Stimulated activated CD8-positive, alpha-beta memory T cell treated with anti-CD3 and anti-CD28 coated beads, Interleukin-7, amount 100 ng/mL, for 4 hours (primary cell): ENCODE data around the gene TOMM40.
"Not testable (repeated sequence)": the region's sequence is repeated elsewhere in the genome, so short reads cannot be mapped to it uniquely, and the experiment has no call there.

Experiments
- DNase-seq, 2 donors: peaks; one replicate each; pipeline ENCODE4 v3.0.0-alpha.2; 2020; ENCODE audit warnings: low read depth in 2 of 2

The TOMM40 gene

DNA sequence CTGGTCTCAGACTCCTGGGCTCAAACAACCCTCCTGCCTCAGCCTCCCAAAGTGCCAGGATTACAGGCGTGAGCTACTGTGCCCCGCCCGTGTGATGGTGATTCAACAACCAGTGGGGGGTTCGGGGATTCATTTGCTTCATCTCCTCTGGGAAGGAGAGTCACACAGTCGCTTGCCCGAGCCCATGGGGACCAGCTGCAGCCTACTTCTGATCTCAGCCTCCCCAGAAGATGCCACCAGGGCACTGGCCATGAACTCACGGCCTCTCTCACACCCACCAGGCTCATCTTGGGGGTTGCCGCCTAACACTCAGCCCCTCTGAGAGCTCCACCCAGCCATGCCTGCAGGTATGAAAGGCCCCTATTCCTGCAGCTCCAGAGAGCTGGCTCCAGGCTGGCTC, 6.8 kb downstream of the TOMM40 start:
- no peak for DNase-seq

DNA sequence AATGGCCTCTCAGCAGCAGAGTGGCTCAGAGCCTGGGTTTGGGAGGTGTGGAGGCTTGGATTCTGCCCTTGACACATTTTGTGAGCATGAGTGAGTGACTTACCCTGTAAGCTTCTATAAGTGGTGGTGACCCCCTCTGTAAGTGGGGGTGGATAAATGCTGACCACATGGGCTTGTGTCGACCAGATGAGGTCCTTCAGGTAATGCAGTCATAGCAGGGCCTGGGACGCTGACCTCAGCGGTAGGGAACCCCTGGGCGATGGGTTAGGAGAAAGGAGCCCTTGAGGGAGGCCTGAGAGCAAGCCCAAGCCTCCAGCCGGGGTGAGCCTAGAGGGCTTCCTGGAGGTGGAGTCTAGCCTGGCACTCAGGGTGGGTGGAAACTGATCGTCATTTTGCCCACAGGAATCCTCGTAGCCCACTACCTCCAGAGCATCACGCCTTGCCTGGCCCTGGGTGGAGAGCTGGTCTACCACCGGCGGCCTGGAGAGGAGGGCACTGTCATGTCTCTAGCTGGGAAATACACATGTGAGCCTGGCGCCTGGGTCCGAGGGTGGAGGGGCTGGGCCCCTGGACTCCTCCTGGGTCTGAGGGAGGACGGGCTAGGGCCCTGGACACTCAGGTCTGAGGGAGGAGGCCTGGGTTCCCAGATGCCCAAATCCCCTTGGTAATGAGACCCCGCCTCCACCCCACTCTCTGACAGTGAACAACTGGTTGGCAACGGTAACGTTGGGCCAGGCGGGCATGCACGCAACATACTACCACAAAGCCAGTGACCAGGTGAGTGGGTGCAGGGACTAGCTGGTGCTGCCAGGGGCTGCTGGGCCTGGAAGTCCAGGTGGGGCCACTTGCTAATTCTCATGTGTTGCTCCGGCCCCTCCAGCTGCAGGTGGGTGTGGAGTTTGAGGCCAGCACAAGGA, 9.5 kb downstream of the TOMM40 start:
- no peak for DNase-seq

DNA sequence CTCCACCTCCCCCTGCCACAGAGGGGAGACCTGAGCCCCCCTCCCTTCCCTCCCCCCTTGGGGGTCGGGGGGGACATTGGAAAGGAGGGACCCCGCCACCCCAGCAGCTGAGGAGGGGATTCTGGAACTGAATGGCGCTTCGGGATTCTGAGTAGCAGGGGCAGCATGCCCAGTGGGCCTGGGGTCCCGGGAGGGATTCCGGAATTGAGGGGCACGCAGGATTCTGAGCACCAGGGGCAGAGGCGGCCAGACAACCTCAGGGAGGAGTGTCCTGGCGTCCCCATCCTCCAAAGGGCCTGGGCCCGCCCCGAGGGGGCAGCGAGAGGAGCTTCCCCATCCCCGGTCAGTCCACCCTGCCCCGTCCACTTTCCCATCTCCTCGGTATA, 12.2 kb downstream of the TOMM40 start:
- no peak for DNase-seq

DNA sequence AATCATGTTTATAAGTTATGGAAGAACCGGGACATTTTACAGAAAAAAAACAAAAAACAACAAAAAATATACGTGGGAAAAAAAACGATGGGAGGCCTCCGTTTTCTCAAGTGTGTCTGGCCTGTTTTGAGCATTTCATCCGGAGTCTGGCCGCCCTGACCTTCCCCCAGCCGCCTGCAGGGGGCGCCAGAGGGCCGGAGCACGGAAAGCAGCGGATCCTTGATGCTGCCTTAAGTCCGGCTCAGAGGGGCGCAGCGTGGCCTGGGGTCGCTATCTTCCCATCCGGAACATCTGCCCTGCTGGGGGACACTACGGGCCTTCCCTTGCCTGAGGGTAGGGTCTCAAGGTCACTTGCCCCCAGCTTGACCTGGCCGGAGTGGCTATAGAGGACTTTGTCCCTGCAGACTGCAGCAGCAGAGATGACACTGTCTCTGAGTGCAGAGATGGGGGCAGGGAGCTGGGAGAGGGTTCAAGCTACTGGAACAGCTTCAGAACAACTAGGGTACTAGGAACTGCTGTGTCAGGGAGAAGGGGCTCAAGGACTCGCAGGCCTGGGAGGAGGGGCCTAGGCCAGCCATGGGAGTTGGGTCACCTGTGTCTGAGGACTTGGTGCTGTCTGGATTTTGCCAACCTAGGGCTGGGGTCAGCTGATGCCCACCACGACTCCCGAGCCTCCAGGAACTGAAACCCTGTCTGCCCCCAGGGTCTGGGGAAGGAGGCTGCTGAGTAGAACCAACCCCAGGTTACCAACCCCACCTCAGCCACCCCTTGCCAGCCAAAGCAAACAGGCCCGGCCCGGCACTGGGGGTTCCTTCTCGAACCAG, 12.8 kb downstream of the TOMM40 start:
- DNase-seq: peak; percentile 34 to 48

DNA sequence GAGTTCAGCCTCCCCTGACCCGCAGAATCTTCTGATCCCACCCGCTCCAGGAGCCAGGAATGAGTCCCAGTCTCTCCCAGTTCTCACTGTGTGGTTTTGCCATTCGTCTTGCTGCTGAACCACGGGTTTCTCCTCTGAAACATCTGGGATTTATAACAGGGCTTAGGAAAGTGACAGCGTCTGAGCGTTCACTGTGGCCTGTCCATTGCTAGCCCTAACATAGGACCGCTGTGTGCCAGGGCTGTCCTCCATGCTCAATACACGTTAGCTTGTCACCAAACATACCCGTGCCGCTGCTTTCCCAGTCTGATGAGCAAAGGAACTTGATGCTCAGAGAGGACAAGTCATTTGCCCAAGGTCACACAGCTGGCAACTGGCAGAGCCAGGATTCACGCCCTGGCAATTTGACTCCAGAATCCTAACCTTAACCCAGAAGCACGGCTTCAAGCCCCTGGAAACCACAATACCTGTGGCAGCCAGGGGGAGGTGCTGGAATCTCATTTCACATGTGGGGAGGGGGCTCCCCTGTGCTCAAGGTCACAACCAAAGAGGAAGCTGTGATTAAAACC, 13.5 kb downstream of the TOMM40 start:
- DNase-seq: no peak

DNA sequence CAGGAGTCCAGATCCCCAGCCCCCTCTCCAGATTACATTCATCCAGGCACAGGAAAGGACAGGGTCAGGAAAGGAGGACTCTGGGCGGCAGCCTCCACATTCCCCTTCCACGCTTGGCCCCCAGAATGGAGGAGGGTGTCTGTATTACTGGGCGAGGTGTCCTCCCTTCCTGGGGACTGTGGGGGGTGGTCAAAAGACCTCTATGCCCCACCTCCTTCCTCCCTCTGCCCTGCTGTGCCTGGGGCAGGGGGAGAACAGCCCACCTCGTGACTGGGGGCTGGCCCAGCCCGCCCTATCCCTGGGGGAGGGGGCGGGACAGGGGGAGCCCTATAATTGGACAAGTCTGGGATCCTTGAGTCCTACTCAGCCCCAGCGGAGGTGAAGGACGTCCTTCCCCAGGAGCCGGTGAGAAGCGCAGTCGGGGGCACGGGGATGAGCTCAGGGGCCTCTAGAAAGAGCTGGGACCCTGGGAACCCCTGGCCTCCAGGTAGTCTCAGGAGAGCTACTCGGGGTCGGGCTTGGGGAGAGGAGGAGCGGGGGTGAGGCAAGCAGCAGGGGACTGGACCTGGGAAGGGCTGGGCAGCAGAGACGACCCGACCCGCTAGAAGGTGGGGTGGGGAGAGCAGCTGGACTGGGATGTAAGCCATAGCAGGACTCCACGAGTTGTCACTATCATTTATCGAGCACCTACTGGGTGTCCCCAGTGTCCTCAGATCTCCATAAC, 14.5 kb downstream of the TOMM40 start, which contains the start of gene APOE:
APOE (plus strand) TSS at position 360 of the 724 bp plus-strand sequence. CDS start 829 bp downstream, outside the sequence.
- no peak for DNase-seq

DNA sequence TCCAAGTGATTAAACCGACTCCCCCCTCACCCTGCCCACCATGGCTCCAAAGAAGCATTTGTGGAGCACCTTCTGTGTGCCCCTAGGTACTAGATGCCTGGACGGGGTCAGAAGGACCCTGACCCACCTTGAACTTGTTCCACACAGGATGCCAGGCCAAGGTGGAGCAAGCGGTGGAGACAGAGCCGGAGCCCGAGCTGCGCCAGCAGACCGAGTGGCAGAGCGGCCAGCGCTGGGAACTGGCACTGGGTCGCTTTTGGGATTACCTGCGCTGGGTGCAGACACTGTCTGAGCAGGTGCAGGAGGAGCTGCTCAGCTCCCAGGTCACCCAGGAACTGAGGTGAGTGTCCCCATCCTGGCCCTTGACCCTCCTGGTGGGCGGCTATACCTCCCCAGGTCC, 16.6 kb downstream of the TOMM40 start:
- no peak for DNase-seq

DNA sequence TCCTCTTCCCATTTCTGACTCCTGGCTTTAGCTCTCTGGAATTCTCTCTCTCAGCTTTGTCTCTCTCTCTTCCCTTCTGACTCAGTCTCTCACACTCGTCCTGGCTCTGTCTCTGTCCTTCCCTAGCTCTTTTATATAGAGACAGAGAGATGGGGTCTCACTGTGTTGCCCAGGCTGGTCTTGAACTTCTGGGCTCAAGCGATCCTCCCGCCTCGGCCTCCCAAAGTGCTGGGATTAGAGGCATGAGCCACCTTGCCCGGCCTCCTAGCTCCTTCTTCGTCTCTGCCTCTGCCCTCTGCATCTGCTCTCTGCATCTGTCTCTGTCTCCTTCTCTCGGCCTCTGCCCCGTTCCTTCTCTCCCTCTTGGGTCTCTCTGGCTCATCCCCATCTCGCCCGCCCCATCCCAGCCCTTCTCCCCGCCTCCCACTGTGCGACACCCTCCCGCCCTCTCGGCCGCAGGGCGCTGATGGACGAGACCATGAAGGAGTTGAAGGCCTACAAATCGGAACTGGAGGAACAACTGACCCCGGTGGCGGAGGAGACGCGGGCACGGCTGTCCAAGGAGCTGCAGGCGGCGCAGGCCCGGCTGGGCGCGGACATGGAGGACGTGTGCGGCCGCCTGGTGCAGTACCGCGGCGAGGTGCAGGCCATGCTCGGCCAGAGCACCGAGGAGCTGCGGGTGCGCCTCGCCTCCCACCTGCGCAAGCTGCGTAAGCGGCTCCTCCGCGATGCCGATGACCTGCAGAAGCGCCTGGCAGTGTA, 17.2 kb downstream of the TOMM40 start:
- no peak for DNase-seq

DNA sequence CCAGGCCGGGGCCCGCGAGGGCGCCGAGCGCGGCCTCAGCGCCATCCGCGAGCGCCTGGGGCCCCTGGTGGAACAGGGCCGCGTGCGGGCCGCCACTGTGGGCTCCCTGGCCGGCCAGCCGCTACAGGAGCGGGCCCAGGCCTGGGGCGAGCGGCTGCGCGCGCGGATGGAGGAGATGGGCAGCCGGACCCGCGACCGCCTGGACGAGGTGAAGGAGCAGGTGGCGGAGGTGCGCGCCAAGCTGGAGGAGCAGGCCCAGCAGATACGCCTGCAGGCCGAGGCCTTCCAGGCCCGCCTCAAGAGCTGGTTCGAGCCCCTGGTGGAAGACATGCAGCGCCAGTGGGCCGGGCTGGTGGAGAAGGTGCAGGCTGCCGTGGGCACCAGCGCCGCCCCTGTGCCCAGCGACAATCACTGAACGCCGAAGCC, 17.8 kb downstream of the TOMM40 start:
- DNase-seq: no peak

DNA sequence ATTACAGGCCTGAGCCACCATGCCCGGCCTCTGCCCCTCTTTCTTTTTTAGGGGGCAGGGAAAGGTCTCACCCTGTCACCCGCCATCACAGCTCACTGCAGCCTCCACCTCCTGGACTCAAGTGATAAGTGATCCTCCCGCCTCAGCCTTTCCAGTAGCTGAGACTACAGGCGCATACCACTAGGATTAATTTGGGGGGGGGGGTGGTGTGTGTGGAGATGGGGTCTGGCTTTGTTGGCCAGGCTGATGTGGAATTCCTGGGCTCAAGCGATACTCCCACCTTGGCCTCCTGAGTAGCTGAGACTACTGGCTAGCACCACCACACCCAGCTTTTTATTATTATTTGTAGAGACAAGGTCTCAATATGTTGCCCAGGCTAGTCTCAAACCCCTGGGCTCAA, 18.7 kb downstream of the TOMM40 start:
- no peak for DNase-seq

DNA sequence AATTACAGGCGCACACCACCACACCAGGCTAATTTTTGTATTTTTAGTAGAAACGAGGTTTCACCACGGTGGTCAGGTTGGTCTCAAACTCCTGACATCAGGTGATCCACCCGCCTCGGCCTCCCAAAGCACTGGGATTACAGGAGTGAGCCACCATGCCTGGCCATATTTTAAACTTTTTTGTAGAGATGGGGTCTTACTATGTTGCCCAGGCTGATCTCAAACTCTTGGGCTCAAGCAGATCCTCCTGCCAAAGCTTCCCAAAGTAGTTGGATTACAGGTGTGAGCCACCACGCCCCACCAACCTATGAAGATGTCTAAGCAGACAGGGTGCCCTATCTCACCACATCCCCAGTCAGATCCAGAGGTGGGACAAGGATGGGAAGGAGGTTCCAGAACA, 20.8 kb downstream of the TOMM40 start:
- DNase-seq: not testable (repeated sequence)

DNA sequence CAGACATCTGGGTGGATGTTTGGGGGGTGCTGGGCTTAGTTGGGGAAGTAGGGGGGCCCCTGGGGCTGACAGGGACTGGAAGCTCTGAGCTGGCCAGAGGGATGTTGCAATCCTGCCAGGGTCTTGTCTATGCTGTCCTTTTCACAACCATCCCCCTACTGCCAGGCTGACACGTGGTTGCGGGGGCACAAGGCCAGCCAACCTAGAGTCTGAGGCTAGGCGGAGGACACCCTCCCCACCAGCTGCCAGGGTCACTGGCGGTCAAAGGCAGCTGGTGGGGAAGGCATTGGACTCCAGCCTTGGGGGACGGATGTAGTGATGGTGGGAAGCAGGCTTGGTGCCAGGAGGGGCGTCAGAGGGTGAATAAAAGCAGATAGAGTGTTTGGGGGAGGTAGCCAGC, 21.8 kb downstream of the TOMM40 start:
- DNase-seq: no peak

DNA sequence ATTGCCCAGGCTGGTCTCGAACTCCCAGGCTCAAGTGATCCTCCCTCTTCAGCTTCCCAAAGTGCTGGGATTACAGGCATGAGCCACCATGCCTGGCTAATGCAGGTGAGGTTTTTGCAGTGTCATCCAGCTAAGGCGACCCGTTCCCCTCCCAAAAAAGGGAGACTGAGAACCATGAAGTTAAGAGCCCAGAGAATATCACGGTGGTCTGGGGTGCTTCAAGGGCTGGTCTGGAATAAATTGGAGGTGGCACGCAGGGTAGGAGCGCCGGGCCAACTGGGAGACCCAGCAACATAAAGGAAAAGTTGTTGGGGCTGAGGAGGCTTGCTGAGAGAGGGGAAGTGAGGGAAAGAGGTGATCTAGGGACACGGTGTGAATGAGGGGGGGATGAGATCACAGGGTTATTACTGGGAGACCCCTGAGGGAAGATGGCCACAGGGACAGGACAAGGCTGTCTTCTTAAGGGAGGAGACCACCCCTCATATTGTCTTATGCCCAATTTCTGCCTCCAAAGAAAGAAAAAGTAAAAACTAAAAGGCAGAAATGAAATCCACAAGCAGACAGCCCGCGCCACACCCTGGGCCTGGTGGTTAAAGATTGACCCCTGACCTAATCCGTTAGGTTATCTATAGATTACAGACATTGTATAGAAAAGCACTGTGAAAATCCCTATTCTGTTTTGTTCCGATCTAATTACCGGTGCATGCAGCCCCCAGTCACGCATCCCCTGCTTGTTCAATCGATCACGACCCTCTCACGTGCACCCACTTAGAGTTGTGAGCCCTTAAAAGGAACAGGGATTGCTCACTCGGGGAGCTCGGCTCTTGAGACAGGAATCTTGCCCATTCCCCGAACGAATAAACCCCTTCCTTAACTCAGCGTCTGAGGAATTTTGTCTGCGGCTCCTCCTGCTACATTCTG, 22.7 kb downstream of the TOMM40 start:
- not testable (repeated sequence) for DNase-seq

DNA sequence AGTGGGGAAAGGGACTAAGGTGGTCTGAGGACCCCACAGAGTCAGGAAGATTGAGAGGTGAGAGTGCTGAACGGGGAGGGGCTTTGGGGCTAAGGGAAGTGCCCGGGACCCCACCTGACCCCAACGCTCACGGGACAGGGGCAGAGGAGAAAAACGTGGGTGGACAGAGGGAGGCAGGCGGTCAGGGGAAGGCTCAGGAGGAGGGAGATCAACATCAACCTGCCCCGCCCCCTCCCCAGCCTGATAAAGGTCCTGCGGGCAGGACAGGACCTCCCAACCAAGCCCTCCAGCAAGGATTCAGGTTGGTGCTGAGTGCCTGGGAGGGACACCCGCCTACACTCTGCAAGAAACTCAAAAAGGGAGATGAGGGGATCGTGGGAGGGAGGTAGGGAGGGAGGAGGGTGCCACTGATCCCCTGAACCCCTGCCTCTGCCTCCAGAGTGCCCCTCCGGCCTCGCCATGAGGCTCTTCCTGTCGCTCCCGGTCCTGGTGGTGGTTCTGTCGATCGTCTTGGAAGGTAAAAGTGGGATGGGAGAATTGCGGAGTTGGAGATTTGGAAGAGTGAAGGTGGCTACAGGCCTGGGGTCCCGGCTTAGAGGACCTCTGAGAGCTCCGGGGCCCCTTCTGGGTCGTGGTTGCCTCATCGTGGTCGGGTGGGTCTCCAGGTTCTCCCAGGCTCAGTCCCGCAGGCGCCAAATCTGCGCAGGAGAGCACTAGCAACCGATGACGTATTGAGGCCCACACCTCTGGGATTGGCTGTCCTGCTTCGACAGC, 23.6 kb downstream of the TOMM40 start, which contains the start of gene APOC1:
APOC1 (plus strand) TSS at position 176 of the 774 bp plus-strand sequence; CDS start at position 460, 284 bp downstream.
- peak; percentile 59 to 64 for DNase-seq

DNA sequence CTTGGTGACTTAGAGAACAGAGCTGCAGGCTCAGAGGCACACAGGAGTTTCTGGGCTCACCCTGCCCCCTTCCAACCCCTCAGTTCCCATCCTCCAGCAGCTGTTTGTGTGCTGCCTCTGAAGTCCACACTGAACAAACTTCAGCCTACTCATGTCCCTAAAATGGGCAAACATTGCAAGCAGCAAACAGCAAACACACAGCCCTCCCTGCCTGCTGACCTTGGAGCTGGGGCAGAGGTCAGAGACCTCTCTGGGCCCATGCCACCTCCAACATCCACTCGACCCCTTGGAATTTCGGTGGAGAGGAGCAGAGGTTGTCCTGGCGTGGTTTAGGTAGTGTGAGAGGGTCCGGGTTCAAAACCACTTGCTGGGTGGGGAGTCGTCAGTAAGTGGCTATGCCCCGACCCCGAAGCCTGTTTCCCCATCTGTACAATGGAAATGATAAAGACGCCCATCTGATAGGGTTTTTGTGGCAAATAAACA, 33.2 kb downstream of the TOMM40 start:
- no peak for DNase-seq

DNA sequence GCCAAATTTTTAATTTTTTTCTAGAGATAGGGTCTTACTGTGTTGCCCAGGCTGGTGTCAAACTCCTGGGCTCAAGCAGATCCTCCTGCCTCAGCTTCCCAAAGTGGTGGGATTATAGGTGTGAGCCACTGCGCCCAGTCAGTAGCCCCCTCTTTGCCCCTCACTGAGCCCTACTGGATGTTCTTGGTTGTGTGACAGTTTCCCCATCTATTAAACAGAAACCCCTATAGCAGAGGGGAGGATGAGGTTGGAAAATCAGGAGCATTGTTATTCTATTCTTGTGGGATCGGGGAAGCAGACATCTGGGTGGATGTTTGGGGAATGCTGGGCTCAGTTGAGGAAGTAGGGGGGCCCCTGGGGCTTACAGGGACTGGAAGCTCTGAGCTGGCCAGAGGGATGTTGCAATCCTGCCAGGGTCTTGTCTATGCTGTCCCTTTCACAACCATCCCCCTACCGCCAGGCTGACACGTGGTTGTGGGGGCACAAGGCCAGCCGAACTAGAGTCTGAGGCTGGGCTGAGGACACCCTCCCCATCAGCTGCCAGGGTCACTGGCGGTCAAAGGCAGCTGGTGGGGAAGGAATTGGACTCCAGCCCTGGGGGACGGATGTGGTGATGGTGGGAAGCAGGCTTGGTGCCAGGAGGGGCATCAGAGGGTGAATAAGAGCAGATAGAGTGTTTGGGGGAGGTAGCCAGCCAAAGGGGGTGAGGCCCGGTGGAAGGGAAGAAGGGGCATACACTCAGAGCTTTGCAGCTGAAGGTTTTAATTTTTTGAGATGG, 34.2 kb downstream of the TOMM40 start:
- no peak for DNase-seq

DNA sequence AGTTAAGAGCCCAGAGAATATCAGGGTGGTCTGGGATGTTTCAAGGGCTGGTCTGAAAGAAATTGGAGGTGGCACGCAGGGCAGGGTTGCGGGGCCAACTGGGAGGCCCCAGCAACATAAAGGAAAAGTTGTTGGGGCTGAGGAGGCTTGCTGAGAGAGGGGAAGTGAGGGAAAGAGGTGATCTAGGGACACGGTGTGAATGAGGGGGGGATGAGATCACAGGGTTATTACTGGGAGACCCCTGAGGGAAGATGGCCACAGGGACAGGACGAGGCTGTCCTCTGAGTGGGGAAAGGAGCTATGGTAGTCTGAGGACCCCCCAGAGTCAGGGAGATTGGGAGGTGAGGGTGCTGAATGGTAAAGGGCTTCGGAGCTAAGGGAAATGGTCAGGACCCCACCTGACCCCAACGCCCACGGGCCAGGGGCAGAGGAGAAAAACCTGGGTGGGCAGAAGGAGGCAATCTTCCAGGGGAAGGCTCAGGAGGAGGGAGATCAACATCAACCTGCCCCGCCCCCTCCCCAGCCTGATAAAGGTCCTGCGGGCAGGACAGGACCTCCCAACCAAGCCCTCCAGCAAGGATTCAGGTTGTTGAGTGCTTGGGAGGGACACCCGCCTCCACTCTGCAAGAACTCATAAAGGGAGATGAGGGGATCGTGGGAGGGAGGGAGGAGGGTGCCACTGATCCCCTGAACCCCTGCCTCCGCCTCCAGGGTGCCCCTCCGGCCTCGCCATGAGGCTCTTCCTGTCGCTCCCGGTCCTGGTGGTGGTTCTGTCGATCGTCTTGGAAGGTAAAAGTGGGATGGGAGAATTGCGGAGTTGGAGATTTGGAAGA, 35.4 kb downstream of the TOMM40 start:
- DNase-seq: not testable (repeated sequence)
